GM21447 (cell line): ENCODE measurements around the gene CEP85L.

Experiments used
- ATAC-seq: cut with Tn5 transposase; IDR thresholded peaks from one replicate; pipeline ENCODE4 v1.9.1; 2021; ENCODE audit not compliant: unreplicated experiment

CEP85L gene

GRCh38 chr6:118546164-118546879 is 105.1 kb downstream of the CEP85L start:
- no peak for ATAC-seq

DNA sequence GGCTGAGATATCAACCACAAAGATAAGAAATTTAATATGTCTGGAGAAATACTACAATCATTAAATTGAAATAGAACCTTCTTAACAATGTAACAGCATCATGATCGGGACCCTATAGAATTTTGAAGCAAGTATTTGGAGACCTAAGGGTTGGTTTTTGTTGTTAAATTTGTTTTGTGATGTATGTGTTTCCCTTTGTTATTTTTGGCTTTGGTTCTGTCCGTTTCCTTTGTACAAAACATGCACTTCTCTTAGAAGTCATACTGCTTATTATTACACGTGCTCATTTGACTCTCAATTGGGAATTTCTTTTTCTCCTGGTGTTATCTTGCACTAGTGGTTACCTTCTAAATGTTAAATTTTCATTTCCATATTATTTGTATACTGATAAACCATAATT is 107.3 kb downstream of the CEP85L start:
- no peak for ATAC-seq

DNA sequence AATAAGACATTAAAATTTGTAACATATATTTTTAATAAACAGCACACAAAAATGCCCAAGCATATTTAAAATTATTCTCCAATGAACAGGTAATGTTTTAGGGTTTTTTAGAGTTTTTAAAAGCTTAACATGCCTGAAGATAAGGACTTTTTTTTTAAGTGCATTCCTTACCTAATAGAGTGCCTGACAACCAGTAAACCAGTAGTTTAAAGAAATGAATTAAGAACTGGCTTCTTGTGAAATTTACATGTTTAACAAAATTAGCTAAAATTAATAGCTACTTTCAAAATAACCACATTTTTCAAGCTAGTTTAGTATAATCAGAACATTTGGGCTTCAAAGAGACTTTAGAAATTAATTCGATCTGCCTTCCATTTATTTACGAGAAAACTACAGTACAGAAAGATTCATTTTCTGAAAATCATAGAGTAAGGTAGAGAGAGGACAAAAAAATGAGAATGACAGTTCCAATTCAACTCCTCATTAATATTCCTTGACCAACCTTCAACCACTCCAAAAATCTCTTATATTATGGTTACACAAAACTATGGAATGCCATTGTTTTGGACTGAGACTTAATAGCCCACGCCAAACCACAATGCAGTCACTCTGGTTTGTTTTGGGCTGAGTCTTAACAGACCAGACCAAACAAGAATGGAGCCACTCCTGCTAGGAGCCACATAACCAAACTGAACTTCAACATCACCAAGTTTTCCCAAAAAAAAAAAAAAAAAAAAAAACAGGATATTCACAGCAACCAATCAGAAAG is 109.0 kb downstream of the CEP85L start:
- no peak for ATAC-seq

DNA sequence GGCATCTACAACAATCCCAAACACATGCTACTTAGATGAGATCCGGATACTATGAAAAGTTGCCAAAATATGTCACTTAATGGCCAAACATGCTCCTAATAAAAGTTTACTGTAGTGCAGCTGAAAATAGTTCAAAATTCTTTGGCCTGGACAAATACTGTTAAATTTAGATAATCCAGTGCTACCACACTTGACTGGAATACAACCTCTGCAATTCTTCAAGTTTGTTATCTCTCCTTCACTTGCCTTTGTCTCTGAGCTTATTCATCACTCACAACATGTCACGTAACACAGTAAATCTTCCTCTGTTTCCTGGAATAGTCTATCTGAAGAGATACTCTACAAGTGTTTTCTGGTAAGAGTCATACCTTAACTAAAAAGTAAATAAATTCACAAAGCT is 113.8 kb downstream of the CEP85L start:
- ATAC-seq, result no peak

DNA sequence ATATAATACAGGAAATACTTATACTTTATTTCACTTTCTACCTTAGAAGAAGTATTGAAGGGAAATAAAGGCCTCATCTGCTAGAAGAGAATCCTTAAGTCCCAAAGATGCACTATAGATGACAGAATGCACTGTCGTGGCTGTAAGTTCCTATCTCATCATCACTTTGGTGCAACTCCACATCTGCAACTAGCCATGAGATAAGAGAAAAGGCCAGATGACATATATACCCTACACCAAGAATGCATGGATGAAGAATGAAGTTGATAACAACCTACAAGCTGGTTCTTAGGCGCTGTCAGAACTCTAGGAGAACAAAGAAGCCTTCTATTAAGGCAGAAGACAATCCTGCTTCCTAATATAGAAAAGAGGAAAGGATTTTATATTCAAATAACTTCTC is 114.9 kb downstream of the CEP85L start:
- no peak for ATAC-seq

GRCh38 chr6:118535176-118535844 is 116.1 kb downstream of the CEP85L start:
- ATAC-seq, result no peak

DNA sequence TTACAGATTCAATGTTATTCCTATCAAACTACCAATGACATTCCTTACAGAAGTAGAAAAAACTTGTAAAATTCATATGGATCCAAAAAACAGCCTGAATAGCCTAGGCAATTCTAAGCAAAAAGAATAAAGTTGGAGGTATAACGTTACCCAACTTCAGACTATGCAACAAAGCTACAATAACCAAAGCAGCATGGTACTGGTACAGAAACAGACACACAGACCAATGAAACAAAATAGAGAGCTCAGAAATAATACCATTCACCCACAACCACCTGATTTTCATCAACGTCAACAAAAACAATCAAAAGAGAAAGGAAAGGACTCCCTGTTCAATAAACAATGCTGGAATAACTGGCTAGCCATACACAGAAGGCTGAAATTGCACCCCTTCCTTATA is 120.4 kb downstream of the CEP85L start:
- no peak for ATAC-seq

- ATAC-seq, result no peak
Observed at GRCh38 chr6:118529756-118530155, 121.6 kb downstream of the CEP85L start.

DNA sequence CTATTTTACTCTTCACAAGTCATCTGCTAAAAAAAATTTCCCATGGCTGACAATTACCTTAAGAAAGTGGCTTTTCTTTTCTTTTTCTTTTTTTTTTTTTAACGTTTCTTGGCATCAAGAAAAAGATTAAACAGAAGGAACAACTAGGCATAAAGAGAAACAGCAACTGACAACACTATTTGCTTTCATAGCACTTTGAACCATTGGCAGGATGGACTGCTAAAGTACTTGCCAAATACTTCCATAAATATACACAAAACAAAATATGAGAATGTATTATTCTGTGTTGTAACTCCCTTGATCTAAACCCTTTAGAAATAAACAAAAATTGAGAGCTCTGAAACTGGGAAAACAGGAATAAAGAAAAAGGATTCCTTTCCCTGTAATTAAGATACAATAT is 123.3 kb downstream of the CEP85L start:
- no peak for ATAC-seq

GRCh38 chr6:118525913-118526780 is 125.2 kb downstream of the CEP85L start:
- no peak for ATAC-seq

DNA sequence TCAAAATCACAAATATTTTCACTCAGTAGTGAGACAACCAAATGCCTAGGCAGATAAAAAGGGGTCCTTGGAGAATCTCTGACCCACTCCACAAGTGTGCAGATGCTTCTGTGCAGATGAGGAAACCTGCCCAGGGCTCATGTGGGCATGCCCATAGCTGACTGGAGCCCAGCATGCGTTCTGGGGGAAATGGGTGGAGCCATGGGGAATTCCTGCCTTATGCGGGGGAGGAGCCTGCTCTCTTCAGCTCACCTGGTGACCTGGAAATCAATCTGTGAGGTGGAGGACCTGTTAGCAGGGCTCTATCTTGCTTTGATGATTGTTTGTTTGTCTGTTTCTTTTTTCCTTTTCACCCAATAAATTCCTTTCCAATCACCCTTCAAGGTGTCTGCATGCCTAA is 126.7 kb downstream of the CEP85L start:
- no peak for ATAC-seq

- no peak for ATAC-seq
Observed at GRCh38 chr6:118523216-118523615, 128.2 kb downstream of the CEP85L start.

DNA sequence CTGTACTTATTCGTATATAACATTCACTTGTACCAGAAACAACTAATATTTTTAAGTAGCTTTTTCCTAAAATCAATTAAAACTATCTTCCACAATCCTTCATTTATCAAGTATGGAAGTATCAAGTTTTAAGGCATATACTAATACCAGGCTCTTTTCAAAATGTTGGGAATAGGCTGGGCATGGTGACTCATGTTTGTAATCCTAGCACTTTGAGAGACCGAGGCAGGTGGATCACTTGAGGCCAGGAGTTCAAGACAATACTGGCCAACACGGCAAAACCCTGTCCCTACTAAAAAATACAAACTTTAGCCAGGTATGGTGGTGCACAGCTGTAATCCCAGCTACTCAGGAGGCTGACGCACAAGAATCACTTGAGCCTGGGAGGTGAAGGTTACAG is 129.0 kb downstream of the CEP85L start:
- ATAC-seq, result no peak

DNA sequence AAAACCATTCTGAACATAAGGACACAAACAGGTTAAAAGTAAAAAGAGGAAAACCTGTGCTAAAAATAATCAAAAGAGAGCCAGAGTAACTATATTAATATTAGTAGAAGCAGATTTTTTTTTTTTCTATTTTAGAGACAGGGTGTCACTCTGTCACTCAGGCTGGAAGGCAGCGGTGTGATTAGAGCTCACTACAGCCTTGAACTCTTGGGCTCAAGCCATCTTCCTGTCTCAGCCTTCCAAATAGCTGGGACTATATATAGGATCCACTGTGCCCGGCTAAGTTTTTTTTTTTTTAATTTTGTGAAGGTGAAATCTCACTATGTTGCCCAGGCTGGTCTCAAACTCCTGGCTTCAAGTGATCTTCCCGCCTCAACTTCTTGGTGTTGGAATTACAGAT is 136.7 kb downstream of the CEP85L start:
- ATAC-seq, result no peak

- ATAC-seq, result no peak
Observed at GRCh38 chr6:118511930-118512715, 139.3 kb downstream of the CEP85L start.

- no peak for ATAC-seq
Observed at GRCh38 chr6:118509009-118509617, 142.3 kb downstream of the CEP85L start.

GRCh38 chr6:118507636-118508035 is 143.8 kb downstream of the CEP85L start:
- no peak for ATAC-seq

DNA sequence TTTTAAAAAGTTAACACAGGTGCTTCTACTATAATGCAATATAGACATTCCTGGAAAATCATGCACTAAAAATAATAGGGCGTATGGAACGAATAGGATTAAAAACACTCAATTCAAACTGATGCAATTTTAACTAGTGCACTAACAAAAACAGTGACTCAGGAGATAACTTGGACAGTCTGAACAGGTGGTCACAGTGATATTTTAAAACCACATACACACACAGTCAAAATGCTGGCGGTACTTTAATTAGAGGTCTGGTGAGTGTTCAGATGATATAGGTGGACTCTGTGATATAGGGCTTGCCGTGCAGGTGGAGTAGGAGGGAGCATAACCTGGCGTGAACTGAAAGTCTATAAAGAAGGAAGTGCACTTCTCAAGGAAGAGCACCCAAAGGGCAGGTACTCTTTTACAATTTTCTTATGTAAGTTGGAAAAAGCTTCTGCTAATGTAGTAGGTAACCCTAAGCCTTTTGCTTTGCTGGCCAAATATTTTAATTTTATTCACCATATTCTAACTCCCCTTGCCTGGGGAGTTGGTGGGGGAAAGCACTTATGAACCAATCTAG is 145.2 kb downstream of the CEP85L start:
- ATAC-seq, result no peak

DNA sequence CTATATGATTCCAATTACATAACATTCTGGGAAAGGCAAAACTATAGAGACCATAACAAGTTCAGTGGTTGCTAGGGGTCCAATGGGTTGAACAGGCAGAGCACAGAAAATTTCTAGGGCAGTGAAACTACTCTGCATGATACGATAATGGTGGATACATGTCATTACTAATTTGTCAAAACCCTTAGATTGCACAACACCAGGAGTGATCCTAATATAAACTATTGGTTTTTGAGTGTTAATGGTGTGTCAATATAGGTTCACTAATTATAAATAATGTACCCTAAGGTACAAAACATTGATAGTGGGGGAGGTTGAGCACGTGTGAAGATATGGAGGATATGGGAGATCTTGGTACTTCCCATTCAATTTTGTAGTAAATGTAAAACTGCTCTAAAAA is 145.7 kb downstream of the CEP85L start:
- no peak for ATAC-seq

- ATAC-seq, result no peak
Observed at GRCh38 chr6:118504611-118505010, 146.8 kb downstream of the CEP85L start.
